SK-N-SH (cell line): Measurements from ENCODE around the gene SCN4B. TPM values are rescaled to one million over a fixed set of nuclear protein-coding genes. Genes with fewer than 3 reads are reported as not detected.

Experiments
- CTCF ChIA-PET: fragments of 300-600, 350-600 bp; formaldehyde crosslinking; extraction: SDS; loops from one replicate; lab custom pipeline; 2021; lab: Yijun Ruan, JAX
- POLR2A ChIA-PET: fragments of 350-600 bp; sonication (Branson Sonifier 250); formaldehyde crosslinking; extraction: SDS; loops from one replicate; lab custom pipeline; 2020; ENCODE audit warnings: antibody characterized with exemption, inconsistent platforms; lab: Yijun Ruan, JAX
- DNase-seq: peaks from one replicate; pipeline ENCODE4 v3.0.0; 2012
- H2AFZ ChIP-seq: fragments of 200-600 bp; sonication (generic); 2 replicates; pipeline ENCODE4 v1.8.1; 2016; ENCODE audit warnings: antibody characterized with exemption, mild to moderate bottlenecking, low read depth
- H3F3A ChIP-seq: fragments of 200-600 bp; sonication (generic); replicated peaks from 2 replicates; pipeline ENCODE3; 2016; ENCODE audit warnings: antibody characterized with exemption, mild to moderate bottlenecking; ENCODE audit not compliant: insufficient read depth
- H3K27ac ChIP-seq, 2 experiments: fragments of 200-500 bp in 1 of 2; fragments of 200-600 bp in 1 of 2; sonication (Bioruptor generic) in 1 of 2; sonication (generic), shearing (Covaris generic) in 1 of 2; 2 replicates each; pipeline versions ENCODE4 v1.5.1 to v1.6.1; 2014 to 2016; ENCODE audit warnings: low read depth in 2 of 2, inconsistent platforms in 1 of 2, low read length in 1 of 2, mild to moderate bottlenecking in 1 of 2, mixed read lengths in 1 of 2
- H3K27me3 ChIP-seq: fragments of 200-600 bp; sonication (generic), shearing (Covaris generic); 2 replicates; pipeline ENCODE4 v1.6.1; 2016; ENCODE audit warnings: mixed run types; ENCODE audit not compliant: insufficient read depth
- H3K36me3 ChIP-seq, 2 experiments: fragments of 200-500 bp in 1 of 2; fragments of 200-600 bp in 1 of 2; sonication (Bioruptor generic) in 1 of 2; sonication (generic) in 1 of 2; replicated peaks in 1 of 2; 2 replicates each; pipeline versions ENCODE3 to v1.5.1; 2014 to 2016; ENCODE audit warnings: low read length in 1 of 2, mild to moderate bottlenecking in 1 of 2; ENCODE audit not compliant: insufficient read depth in 2 of 2, control insufficient read depth in 1 of 2
- H3K4me1 ChIP-seq, 2 experiments: fragments of 200-500 bp in 1 of 2; fragments of 200-600 bp in 1 of 2; sonication (Bioruptor generic) in 1 of 2; sonication (generic), shearing (Covaris generic) in 1 of 2; 2 replicates each; pipeline versions ENCODE4 v1.5.1 to v1.6.1; 2014 to 2016; ENCODE audit warnings: low read depth in 1 of 2, low read length in 1 of 2, mixed run types in 1 of 2; ENCODE audit not compliant: insufficient read depth in 2 of 2, control insufficient read depth in 1 of 2
- H3K4me2 ChIP-seq: fragments of 200-600 bp; sonication (generic), shearing (Covaris generic); 2 replicates; pipeline ENCODE4 v1.6.1; 2017; ENCODE audit warnings: mixed run types
- H3K4me3 ChIP-seq, 2 experiments: fragments of 200-500 bp in 1 of 2; fragments of 200-600 bp in 1 of 2; sonication (Bioruptor generic) in 1 of 2; sonication (generic), shearing (Covaris generic) in 1 of 2; 2 replicates each; pipeline versions ENCODE4 v1.5.1 to v1.8.1; 2014 to 2016; ENCODE audit warnings: low read depth in 2 of 2, inconsistent platforms in 1 of 2, low read length in 1 of 2, mild to moderate bottlenecking in 1 of 2, mixed read lengths in 1 of 2, moderate library complexity in 1 of 2
- H3K79me2 ChIP-seq: fragments of 200-600 bp; sonication (generic); 2 replicates; pipeline ENCODE4 v1.8.1; 2017; ENCODE audit warnings: mild to moderate bottlenecking; ENCODE audit not compliant: insufficient read depth
- H3K9ac ChIP-seq: fragments of 200-600 bp; sonication (generic); 2 replicates; pipeline ENCODE4 v1.6.1; 2017; ENCODE audit warnings: mixed run types
- H3K9me2 ChIP-seq: fragments of 200-600 bp; sonication (generic); 2 replicates; pipeline ENCODE4 v1.6.1; 2017; ENCODE audit warnings: mixed run types
- H3K9me3 ChIP-seq: fragments of 200-600 bp; sonication (generic); 2 replicates; pipeline ENCODE4 v1.6.1; 2017; ENCODE audit warnings: mixed run types, mild to moderate bottlenecking, moderate library complexity
- H4K20me1 ChIP-seq: fragments of 200-600 bp; sonication (generic); 2 replicates; pipeline ENCODE4 v1.6.1; 2017; ENCODE audit warnings: mild to moderate bottlenecking, mixed run types; ENCODE audit not compliant: insufficient read depth
- CTCF ChIP-seq: fragments of 200-600 bp; sonication (generic); IDR thresholded peaks from 2 replicates; pipeline ENCODE4 v1.6.1; 2017; ENCODE audit warnings: antibody characterized with exemption, mild to moderate bottlenecking, moderate library complexity
- FOSL2 ChIP-seq: IDR thresholded peaks from 2 replicates; pipeline ENCODE4 v1.4.0; 2012; ENCODE audit warnings: low read depth, mild to moderate bottlenecking, moderate library complexity, borderline replicate concordance
- FOXM1 ChIP-seq: IDR thresholded peaks from 2 replicates; pipeline ENCODE4 v1.4.0; 2012; ENCODE audit warnings: low read depth, mild to moderate bottlenecking
- NRF1 ChIP-seq: IDR thresholded peaks from 2 replicates; pipeline ENCODE4 v1.6.1; 2012; ENCODE audit warnings: low read depth, mild to moderate bottlenecking, low read length
- PBX3 ChIP-seq: IDR thresholded peaks from 2 replicates; pipeline ENCODE4; 2012
- POLR2AphosphoS5 ChIP-seq: IDR thresholded peaks from 2 replicates; pipeline ENCODE4 v1.6.1; 2012; ENCODE audit warnings: low read depth, low read length
- RAD21 ChIP-seq: IDR thresholded peaks from 2 replicates; pipeline ENCODE4 v1.6.1; 2012; ENCODE audit warnings: mild to moderate bottlenecking, low read length
- RCOR1 ChIP-seq: fragments of 150-350 bp; IDR thresholded peaks from 2 replicates; pipeline ENCODE4 v1.6.1; 2017; ENCODE audit warnings: antibody characterized with exemption, low read length
- RFX5 ChIP-seq: IDR thresholded peaks from 2 replicates; pipeline ENCODE4 v1.6.1; 2012; ENCODE audit warnings: mild to moderate bottlenecking, improper control_type of control experiment, low read length
- RXRA ChIP-seq: IDR thresholded peaks from 2 replicates; pipeline ENCODE4 v1.4.0; 2012; ENCODE audit warnings: low read depth, mild to moderate bottlenecking, borderline replicate concordance
- SIN3A ChIP-seq: IDR thresholded peaks from 2 replicates; pipeline ENCODE4 v1.6.1; 2012; ENCODE audit warnings: low read depth, mild to moderate bottlenecking, low read length, moderate library complexity, borderline replicate concordance
- SMC3 ChIP-seq: IDR thresholded peaks from 2 replicates; pipeline ENCODE4 v1.6.1; 2012; ENCODE audit warnings: low read depth, low read length, improper control_type of control experiment
- YY1 ChIP-seq: IDR thresholded peaks from 2 replicates; pipeline ENCODE4 v1.4.0; 2012; ENCODE audit warnings: low read depth, mild to moderate bottlenecking
- ZBTB33 ChIP-seq: IDR thresholded peaks from 2 replicates; pipeline ENCODE4 v1.4.0; 2012; ENCODE audit warnings: low read depth, borderline replicate concordance
- WGBS: methylation state at CpG from one replicate; pipeline ENCODE4 v1.1.6; 2017; ENCODE audit warnings: low lambda C conversion rate; 5-methylcytosine and 5-hydroxymethylcytosine counted together
- polyA plus RNA-seq, 3 experiments: library from polyadenylated mRNA; depleted of rRNA; stranded (reverse); fragments of >200 nt; gene quantifications; 2 replicates each; pipeline ENCODE4 v1.2.3, GENCODE V29; 2012

SCN4B gene
- polyA plus RNA-seq, 1 of the 3 experiments (the other 2 are of a cell fraction): 1.2 TPM

- Histone ChIP-seq H3K4me2 (no peak overlapping the region), H3K27me3 (peaks cover 27% of the 10 kb centered on the region)
- TF ChIP-seq YY1: no peak
- no peak for TF ChIP-seq NRF1
- TF ChIP-seq RAD21: no peak
- TF ChIP-seq, all 33 proteins: peak for 0
- no peak for DNase-seq
- no peak overlapping the region for H2AFZ ChIP-seq
- CTCF ChIA-PET: interaction anchor here (0.7 to 1.7 kb wide), 5 partner anchors 15 to 320 kb away, joined by 3 to 6 read pairs (median 3); no protein-coding TSS in a partner anchor
- H3K9me2 ChIP-seq: no peaks in the 10 kb centered on the region
- 30% methylated on average over 6 of the region's 6 CpGs for WGBS
- H3K79me2 ChIP-seq: no peaks in the 10 kb centered on the region
- H3K27ac ChIP-seq: no peak overlapping the region
- no peaks in the 10 kb centered on the region for H4K20me1 ChIP-seq
- no peaks in the 10 kb centered on the region for H3K4me1 ChIP-seq
- no peaks in the 10 kb centered on the region for H3K9me3 ChIP-seq
- no peaks in the 10 kb centered on the region for H3F3A ChIP-seq
- no peak overlapping the region for H3K4me3 ChIP-seq
- no peak overlapping the region for H3K9ac ChIP-seq
- POLR2A ChIA-PET: no interaction called here
- H3K36me3 ChIP-seq: no peaks in the 10 kb centered on the region
These were observed 23.0 kb downstream of the SCN4B start for GRCh38 chr11:118129471-118130172.

- H3K4me3 ChIP-seq: no peak overlapping the region
- peaks cover 21% of the 10 kb centered on the region; the same call in 1 of the 2 replicates for H3K27me3 ChIP-seq
- H3K9me3 ChIP-seq: no peaks in the 10 kb centered on the region
- DNase-seq: no peak
- no peaks in the 10 kb centered on the region for H3K79me2 ChIP-seq
- ChIA-PET CTCF (interaction anchor here (0.9 to 1.7 kb wide), 3 partner anchors 43 to 181 kb away, joined by 3 to 6 read pairs (median 3); no protein-coding TSS in a partner anchor), POLR2A (no interaction called here)
- no peaks in the 10 kb centered on the region for H4K20me1 ChIP-seq
- no peaks in the 10 kb centered on the region for H3K36me3 ChIP-seq
- no peaks in the 10 kb centered on the region for H3K9me2 ChIP-seq
- TF ChIP-seq FOXM1 (no peak), RFX5 (no peak), SMC3 (no peak), PBX3 (no peak), FOSL2 (no peak), ZBTB33 (no peak), SIN3A (no peak), RCOR1 (no peak), POLR2AphosphoS5 (no peak), RXRA (no peak), CTCF (no peak)
- H2AFZ ChIP-seq: no peak overlapping the region
- no peaks in the 10 kb centered on the region for H3K4me1 ChIP-seq
- WGBS: 35% methylated on average over 11 of the region's 11 CpGs
- no peaks in the 10 kb centered on the region for H3F3A ChIP-seq
- no peak overlapping the region for H3K27ac ChIP-seq
- no peak overlapping the region for H3K9ac ChIP-seq
- H3K4me2 ChIP-seq: no peak overlapping the region
These were observed 23.7 kb downstream of the SCN4B start for GRCh38 chr11:118128721-118129470.
